IPS DF 6.9 (cell line): ENCODE results near the gene SLC16A12.

ENCODE experiments used
- DNase-seq: peaks from one replicate; pipeline ENCODE4 v3.0.0-alpha.2; 2013; ENCODE audit warnings: low read depth, low spot score
- H3K27ac ChIP-seq: one replicate; pipeline ENCODE4 v1.5.1; 2013; ENCODE audit warnings: low read length, control low read depth
- H3K27me3 ChIP-seq: 2 replicates; pipeline ENCODE4 v1.6.1; 2013; ENCODE audit warnings: mild to moderate bottlenecking, low read length; ENCODE audit not compliant: control insufficient read depth, insufficient read depth
- H3K36me3 ChIP-seq: 2 replicates; pipeline ENCODE4 v1.6.1; 2013; ENCODE audit warnings: low read length; ENCODE audit not compliant: control insufficient read depth, insufficient read depth
- H3K4me1 ChIP-seq: 2 replicates; pipeline ENCODE4 v1.6.1; 2013; ENCODE audit warnings: low read length; ENCODE audit not compliant: control insufficient read depth, insufficient read depth
- H3K4me3 ChIP-seq: 2 replicates; pipeline ENCODE4 v1.5.1; 2013; ENCODE audit warnings: mild to moderate bottlenecking, low read length
- H3K9me3 ChIP-seq: 2 replicates; pipeline ENCODE4 v1.6.1; 2013; ENCODE audit warnings: low read length, inconsistent platforms; ENCODE audit not compliant: control insufficient read depth, insufficient read depth
- WGBS: extraction: QIAGEN DNeasy Blood & Tissue Kit; methylation state at CpG from one replicate; pipeline ENCODE4 v1.1.7; 2013; ENCODE audit warnings: mixed read lengths, missing lambda C conversion rate; ENCODE audit not compliant: insufficient read length, insufficient coverage; 5-methylcytosine and 5-hydroxymethylcytosine counted together

SLC16A12 gene, protein sequence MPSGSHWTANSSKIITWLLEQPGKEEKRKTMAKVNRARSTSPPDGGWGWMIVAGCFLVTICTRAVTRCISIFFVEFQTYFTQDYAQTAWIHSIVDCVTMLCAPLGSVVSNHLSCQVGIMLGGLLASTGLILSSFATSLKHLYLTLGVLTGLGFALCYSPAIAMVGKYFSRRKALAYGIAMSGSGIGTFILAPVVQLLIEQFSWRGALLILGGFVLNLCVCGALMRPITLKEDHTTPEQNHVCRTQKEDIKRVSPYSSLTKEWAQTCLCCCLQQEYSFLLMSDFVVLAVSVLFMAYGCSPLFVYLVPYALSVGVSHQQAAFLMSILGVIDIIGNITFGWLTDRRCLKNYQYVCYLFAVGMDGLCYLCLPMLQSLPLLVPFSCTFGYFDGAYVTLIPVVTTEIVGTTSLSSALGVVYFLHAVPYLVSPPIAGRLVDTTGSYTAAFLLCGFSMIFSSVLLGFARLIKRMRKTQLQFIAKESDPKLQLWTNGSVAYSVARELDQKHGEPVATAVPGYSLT

DNA sequence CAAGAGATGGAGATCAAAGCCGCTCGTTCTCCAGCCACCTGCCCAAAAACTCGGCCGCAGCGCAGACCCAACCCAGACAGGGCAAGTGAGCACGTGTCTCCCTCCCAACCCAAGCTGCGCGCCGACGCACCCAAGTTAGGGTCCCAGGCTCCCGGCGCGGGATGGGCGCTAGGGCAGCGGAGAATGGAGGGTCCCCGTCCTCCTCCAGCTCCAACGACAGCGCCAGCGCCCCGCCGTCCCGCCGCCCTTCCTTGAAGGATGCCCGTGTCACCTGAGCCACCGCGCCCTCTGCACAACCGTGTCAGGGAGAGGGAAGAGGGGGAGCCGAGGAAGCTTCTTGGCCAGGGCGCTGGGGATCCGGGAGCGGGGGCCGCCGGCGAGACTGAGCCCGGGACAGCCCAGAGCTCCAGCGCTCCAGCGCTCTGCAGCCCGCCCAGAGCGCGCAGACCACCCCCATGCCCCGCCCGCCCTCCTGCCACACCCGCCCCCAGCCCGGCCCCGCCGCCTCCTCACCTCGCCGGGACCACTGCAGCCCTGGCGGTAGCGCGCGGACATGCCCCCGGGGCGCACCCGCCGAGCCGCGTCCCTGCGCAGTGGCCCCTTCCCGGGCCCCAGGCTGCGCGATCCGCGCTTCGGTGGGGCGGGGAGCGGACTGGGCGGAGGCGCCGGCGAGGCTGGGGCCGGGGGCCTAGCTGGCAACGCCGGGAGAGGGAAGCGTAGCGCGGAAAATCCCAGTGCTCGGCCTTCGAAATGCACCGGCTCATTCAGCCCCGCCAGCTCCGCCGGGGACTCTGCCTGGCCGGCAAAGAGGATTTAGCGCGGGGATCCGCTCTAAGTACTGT is at the start of gene SLC16A12:
Gene SLC16A12, minus strand, starts transcription at position 424 of the 842 bp plus-strand sequence. CDS start 73,016 bp downstream, outside the sequence.
- no peak within 1 kb of the TSS for H3K27ac ChIP-seq
- DNase-seq: no peak

DNA sequence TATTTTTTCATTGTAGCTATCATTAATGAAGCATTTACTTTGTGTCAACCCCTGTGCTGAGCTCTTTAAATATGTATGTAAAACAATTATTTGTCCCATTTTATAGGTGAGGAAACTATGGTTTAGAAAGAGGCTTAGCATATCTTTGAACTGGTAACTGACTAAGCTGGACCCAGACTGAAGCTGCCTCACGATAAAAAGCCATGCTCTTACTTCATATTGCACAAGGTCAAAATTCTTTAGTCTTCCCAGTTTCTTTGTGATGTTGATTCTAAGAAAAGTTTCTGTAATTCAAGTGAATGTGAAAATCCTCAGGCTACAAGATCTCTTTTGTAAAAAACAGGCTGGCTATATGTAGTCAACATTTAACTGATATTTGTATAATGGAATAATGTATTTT is 46.6 kb upstream of the SLC16A12 start:
- Histone ChIP-seq H3K4me1 (no peaks in the 10 kb centered on the region), H3K27me3 (no peaks in the 10 kb centered on the region), H3K9me3 (no peaks in the 10 kb centered on the region), H3K36me3 (no peaks in the 10 kb centered on the region; the same call in 1 of the 2 replicates), H3K27ac (no peak overlapping the region), H3K4me3 (no peak overlapping the region)
- no CpG with 5 or more reads among the region's 1 CpG for WGBS
- no peak for DNase-seq

More for the DNA sequence above, at the start of gene SLC16A12:
- no CpG with 5 or more reads among the region's 87 CpGs for whole genome bisulfite sequencing
- peak within 1 kb of the TSS; percentile 51; the same call in 1 of the 2 replicates for H3K4me3 ChIP-seq
- H3K36me3 ChIP-seq: no peaks in the 10 kb centered on the region
- H3K27me3 ChIP-seq: no peaks in the 10 kb centered on the region; the same call in 1 of the 2 replicates
- no peaks in the 10 kb centered on the region for H3K4me1 ChIP-seq
- no peaks in the 10 kb centered on the region for H3K9me3 ChIP-seq

DNA sequence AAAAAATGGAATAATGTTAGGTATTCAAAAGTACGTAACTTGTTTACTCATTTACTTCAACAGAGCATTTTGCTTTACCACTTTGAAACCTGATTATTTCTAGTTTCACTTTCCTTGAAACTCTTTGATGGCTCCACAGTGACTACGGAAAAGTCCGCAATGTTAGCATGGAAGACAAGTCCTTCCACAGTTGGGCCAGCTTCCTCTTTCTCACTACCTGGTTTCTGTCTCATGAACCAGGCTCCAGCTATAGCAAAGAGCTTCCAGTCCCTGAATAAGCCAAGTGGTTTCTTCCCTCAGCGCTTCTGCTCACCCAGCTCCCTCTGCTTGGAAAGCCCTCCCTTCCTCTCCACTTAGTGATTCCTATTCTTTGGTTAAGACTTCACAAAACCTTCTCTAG is 44.8 kb upstream of the SLC16A12 start:
- Histone ChIP-seq H3K36me3 (no peaks in the 10 kb centered on the region), H3K4me3 (no peak overlapping the region), H3K9me3 (no peaks in the 10 kb centered on the region), H3K27ac (no peak overlapping the region), H3K4me1 (no peaks in the 10 kb centered on the region), H3K27me3 (no peaks in the 10 kb centered on the region)
- no peak for DNase-seq
- WGBS: no CpG with 5 or more reads among the region's 4 CpGs

DNA sequence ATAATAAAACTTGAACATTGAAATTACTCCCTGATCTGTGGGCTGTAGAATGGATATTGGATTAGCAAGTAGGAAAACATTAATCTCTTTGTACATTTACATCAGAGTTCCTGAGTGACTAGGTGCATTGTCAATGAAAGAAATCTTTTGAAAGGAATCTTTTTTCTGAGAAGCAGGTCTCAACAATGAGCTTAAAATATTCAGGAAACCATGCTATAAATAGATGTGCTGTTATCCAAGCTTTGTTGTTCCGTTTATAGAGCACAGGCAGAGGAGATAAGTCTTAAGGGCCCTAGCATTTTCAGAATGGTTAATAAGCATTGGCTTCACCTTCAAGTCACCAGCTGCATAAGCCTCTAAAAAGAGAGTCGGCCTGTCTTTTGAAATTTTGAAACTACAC is 41.3 kb upstream of the SLC16A12 start:
- H3K4me1 ChIP-seq: no peaks in the 10 kb centered on the region
- H3K9me3 ChIP-seq: no peaks in the 10 kb centered on the region
- DNase-seq: no peak
- no peak overlapping the region for H3K27ac ChIP-seq
- no peaks in the 10 kb centered on the region for H3K27me3 ChIP-seq
- H3K4me3 ChIP-seq: no peak overlapping the region
- WGBS: no CpG with 5 or more reads among the region's 2 CpGs
- no peaks in the 10 kb centered on the region for H3K36me3 ChIP-seq

DNA sequence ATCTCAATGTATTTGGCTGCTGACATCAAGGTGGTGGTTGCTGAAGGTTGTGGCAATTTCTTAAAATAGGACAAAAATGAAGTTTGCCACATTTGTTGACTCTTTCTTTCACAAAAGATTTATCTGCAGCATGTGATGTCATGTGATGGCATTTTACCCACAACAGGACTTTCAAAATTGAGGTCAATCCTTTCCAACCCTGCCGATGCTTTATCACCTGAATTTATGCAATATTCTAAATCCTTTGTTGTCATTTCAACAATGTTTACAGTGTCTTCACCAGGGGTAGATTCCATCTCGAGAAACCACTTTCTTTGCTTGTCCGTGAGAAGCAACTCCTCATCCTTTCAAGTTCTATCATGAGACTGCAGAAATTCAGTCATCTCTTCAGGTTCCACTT is 40.6 kb upstream of the SLC16A12 start:
- Histone ChIP-seq H3K4me3 (no peak overlapping the region), H3K27me3 (no peaks in the 10 kb centered on the region), H3K9me3 (no peaks in the 10 kb centered on the region), H3K4me1 (no peaks in the 10 kb centered on the region), H3K27ac (no peak overlapping the region), H3K36me3 (no peaks in the 10 kb centered on the region)
- WGBS: no CpG with 5 or more reads among the region's 3 CpGs
- DNase-seq: no peak

DNA sequence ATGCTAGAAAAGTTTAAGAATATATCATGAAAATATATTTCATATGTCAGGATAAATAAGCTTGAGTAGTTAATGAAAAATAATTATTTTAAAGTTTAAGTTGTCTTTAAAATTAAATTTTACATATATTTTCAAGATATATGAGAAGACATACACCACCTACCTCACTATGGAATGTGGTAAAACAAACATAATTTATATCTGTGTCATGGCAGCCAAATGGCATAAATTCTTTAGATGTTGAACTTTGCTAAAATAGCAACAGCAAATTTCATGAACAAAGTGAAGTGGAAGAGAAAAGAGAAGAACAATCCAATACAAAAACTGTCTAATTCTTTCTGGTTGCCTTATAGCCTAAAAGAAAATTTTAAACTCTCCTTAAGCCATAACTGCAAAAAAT is 39.6 kb upstream of the SLC16A12 start:
- no peak for DNase-seq
- H3K4me3 ChIP-seq: no peak overlapping the region
- no peaks in the 10 kb centered on the region for H3K4me1 ChIP-seq
- H3K36me3 ChIP-seq: no peaks in the 10 kb centered on the region
- no peaks in the 10 kb centered on the region for H3K27me3 ChIP-seq
- H3K9me3 ChIP-seq: no peaks in the 10 kb centered on the region
- H3K27ac ChIP-seq: no peak overlapping the region

DNA sequence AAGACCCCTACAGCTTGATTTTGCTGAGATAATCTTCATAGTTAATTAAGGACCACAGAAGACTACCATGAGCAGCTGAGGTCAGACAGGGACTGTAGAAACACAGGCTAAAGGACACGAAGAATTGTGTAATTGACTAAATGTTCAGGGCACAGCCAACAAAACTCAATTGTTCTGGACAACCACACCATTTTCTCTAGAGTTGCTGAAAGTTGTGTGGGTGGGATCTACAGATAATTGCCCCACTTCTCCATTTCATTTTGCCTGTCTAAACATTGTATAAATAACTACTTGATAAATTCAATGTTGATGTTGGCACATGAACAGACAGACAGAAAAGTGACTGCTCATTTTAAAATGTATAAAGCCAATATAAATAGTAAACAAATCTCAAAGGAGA is 39.0 kb upstream of the SLC16A12 start:
- DNase-seq: no peak
- WGBS: no CpG with 5 or more reads among the region's 1 CpG

DNA sequence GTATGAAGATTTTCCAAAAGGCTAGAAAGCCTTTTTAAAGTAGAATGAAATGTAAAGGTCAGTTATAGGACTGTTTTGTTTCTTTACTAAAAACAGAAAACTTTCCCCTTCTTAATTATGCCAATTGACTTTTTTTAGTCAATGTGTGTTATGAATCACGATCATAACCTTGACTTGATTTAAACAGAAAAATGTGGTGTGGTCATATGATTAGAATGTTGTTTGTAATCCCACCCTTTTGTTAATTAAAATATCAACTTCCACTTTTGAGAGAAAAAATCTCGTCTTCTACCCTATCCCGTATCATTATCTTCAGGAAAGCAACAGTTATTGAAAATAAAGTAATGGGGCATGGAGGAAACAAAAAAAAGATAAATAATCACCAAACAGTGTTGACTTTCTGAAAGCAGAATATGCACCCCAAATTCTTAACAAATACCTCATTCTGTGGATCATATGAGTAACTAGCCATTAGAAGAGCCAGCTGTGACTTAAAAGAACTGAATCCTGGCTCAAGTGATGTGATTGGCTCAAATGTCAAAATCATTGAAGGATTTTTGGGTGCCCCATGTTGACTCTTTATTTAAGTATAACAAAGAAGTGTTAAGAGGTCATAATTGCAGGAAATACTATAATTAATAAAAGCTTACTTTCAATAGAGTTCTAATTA is 32.3 kb upstream of the SLC16A12 start:
- H3K4me1 ChIP-seq: no peaks in the 10 kb centered on the region
- no peak overlapping the region for H3K27ac ChIP-seq
- DNase-seq: no peak
- H3K36me3 ChIP-seq: no peaks in the 10 kb centered on the region
- WGBS: no CpG with 5 or more reads among the region's 3 CpGs
- no peaks in the 10 kb centered on the region for H3K9me3 ChIP-seq
- H3K4me3 ChIP-seq: no peak overlapping the region
- no peaks in the 10 kb centered on the region for H3K27me3 ChIP-seq

More for the DNA sequence above, 39.0 kb upstream of the SLC16A12 start:
- Histone ChIP-seq H3K27me3 (no peaks in the 10 kb centered on the region), H3K4me1 (no peaks in the 10 kb centered on the region), H3K27ac (no peak overlapping the region), H3K4me3 (no peak overlapping the region), H3K36me3 (no peaks in the 10 kb centered on the region), H3K9me3 (no peaks in the 10 kb centered on the region)

DNA sequence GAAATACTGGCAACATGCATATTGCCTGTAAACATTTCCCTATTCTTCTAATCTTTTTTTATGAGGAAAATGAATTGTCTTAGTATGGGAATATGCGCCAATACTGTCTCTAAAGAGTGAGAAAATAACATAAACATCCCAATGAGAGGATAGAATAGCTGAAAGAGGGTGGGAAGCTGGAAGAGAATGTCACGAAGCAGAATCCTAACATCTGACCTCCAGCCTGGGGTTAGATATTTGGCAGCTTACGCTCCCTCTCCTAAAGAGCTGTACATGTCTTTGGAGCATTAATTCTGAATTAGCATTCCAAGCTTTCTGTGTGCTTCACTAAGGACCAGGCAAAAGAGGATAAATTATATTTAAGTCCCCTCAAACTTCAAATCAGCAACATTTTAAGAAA is 31.6 kb upstream of the SLC16A12 start:
- Histone ChIP-seq H3K27ac (no peak overlapping the region), H3K4me1 (no peaks in the 10 kb centered on the region), H3K27me3 (no peaks in the 10 kb centered on the region), H3K36me3 (no peaks in the 10 kb centered on the region), H3K4me3 (no peak overlapping the region), H3K9me3 (no peaks in the 10 kb centered on the region)
- no CpG with 5 or more reads among the region's 3 CpGs for WGBS
- DNase-seq: no peak
